Tibial nerve (tissue), 4 donors: ENCODE results near the gene KLHL26. TPM values are rescaled to one million over a fixed set of nuclear protein-coding genes. Genes with fewer than 3 reads are reported as not detected.
A peak's percentile ranks its signal among the peaks of the same experiment; 100 is the strongest.

Experiments
- DNase-seq, 2 donors: peaks; one replicate each; pipeline ENCODE4 v3.0.0-alpha.2; 2019; ENCODE audit warnings: low spot score in 2 of 2
- H3K27ac ChIP-seq, 4 donors: fragments of 200-600 bp; sonication (generic) in 3 of 4; one replicate each; pipeline ENCODE4 v1.5.1; 2017 to 2019; ENCODE audit warnings: mild to moderate bottlenecking in 1 of 4
- H3K27me3 ChIP-seq, 2 donors: fragments of 200-600 bp; sonication (generic) in 1 of 2; one replicate each; pipeline versions ENCODE4 v1.5.1 to v1.6.0; 2017 to 2019
- H3K36me3 ChIP-seq, 3 donors: fragments of 200-600 bp; sonication (generic); one replicate each; pipeline ENCODE4 v1.5.1; 2018 to 2019
- H3K4me1 ChIP-seq, 4 donors: fragments of 200-600 bp; sonication (generic) in 3 of 4; one replicate each; pipeline ENCODE4 v1.5.1; 2017 to 2019
- H3K4me3 ChIP-seq, 4 donors: fragments of 200-600 bp; sonication (generic) in 3 of 4; one replicate each; pipeline ENCODE4 v1.5.1; 2017 to 2019; ENCODE audit warnings: mild to moderate bottlenecking in 1 of 4, moderate library complexity in 1 of 4
- H3K9me3 ChIP-seq, 4 donors: fragments of 200-600 bp; sonication (generic) in 3 of 4; one replicate each; pipeline ENCODE4 v1.5.1; 2017 to 2019
- CTCF ChIP-seq, 5 experiments: fragments of 200-600 bp in 3 of 5; fragments of 450-650 bp in 2 of 5; sonication (generic) in 3 of 5; IDR thresholded peaks; one replicate each; pipeline ENCODE4 v1.5.1; 2016 to 2019; ENCODE audit warnings: antibody characterized with exemption in 5 of 5, mild to moderate bottlenecking in 3 of 5, moderate library complexity in 2 of 5
- EP300 ChIP-seq, 2 donors: sonication (generic); formaldehyde crosslinking; IDR thresholded peaks; one replicate each; pipeline ENCODE4 v1.6.1; 2017; ENCODE audit warnings: antibody characterized with exemption in 2 of 2, mild to moderate bottlenecking in 1 of 2
- POLR2A ChIP-seq, 2 donors: fragments of 450-650 bp; IDR thresholded peaks; one replicate each; pipeline ENCODE4 v1.6.1; 2017; ENCODE audit warnings: antibody characterized with exemption in 2 of 2, mild to moderate bottlenecking in 2 of 2, moderate library complexity in 2 of 2
- WGBS, 2 donors: methylation state at CpG; one replicate each; pipeline ENCODE4 v1.1.5; 2018; 5-methylcytosine and 5-hydroxymethylcytosine counted together
- total RNA-seq, 4 donors: library from RNA; depleted of rRNA; stranded (reverse); fragments of >200 nt; gene quantifications; one replicate each; pipeline ENCODE4 v1.1.0, GENCODE V29; 2016

The KLHL26 gene
- total RNA-seq, 4 donors from 2014 or later, result 12.9 to 38.4 (median 15.1) TPM

GRCh38 chr19:18658366-18658855 lies 21.6 kb downstream of the KLHL26 start:
- Histone ChIP-seq H3K4me1 (peaks cover 0 to 76% (median 56%) of the 10 kb centered on the region in 4 donors), H3K27me3 (no peaks in the 10 kb centered on the region), H3K36me3 (no peaks in the 10 kb centered on the region), H3K4me3 (no peak overlapping the region), H3K9me3 (no peaks in the 10 kb centered on the region), H3K27ac (peak overlapping the region; percentile 74 to 94 (median 86))
- no peak for DNase-seq
- 80 to 89% methylated on average over 4 of the region's 4 CpGs for WGBS, 2 donors
- TF ChIP-seq EP300 (IDR thresholded peaks at IDR 0.05) (no peak), CTCF (IDR thresholded peaks at IDR 0.05) (no peak)

- no peaks in the 10 kb centered on the region for H3K27me3 ChIP-seq
- DNase-seq, result peak in 1 of 2 donors; percentile 34
- no peaks in the 10 kb centered on the region for H3K9me3 ChIP-seq
- TF ChIP-seq POLR2A (IDR thresholded peaks at IDR 0.05), result no peak
- TF ChIP-seq CTCF (IDR thresholded peaks at IDR 0.05), result peak in 1 of 5 experiments; percentile 32
- TF ChIP-seq EP300 (IDR thresholded peaks at IDR 0.05), result peak in 1 of 2 donors; percentile 73
- peaks cover 0 to 7% (median 0%) of the 10 kb centered on the region in 3 donors for H3K36me3 ChIP-seq
- H3K27ac ChIP-seq, result peak overlapping the region; percentile 74 to 94 (median 86)
- peak overlapping the region in 2 of 4 donors; percentile 0 to 2 for H3K4me3 ChIP-seq
- H3K4me1 ChIP-seq, result peaks cover 0 to 86% (median 63%) of the 10 kb centered on the region in 4 donors
- 22 to 30% methylated on average over 27 to 30 of the region's 30 CpGs for WGBS, 2 donors
Measured at GRCh38 chr19:18659281-18660050, 22.6 kb downstream of the KLHL26 start.

- H3K9me3 ChIP-seq, result no peaks in the 10 kb centered on the region
- peak overlapping the region; percentile 74 to 94 (median 86) for H3K27ac ChIP-seq
- 42 to 71% methylated on average over 10 to 30 of the region's 37 CpGs for WGBS, 2 donors
- peak; percentile 49 to 58 for DNase-seq
- TF ChIP-seq EP300 (IDR thresholded peaks at IDR 0.05) (peak; percentile 31 to 83), POLR2A (IDR thresholded peaks at IDR 0.05) (no peak), CTCF (IDR thresholded peaks at IDR 0.05) (no peak)
- H3K4me1 ChIP-seq, result peaks cover 0 to 86% (median 64%) of the 10 kb centered on the region in 4 donors
- no peaks in the 10 kb centered on the region for H3K27me3 ChIP-seq
- peaks cover 0 to 14% (median 0%) of the 10 kb centered on the region in 3 donors for H3K36me3 ChIP-seq
- peak overlapping the region in 2 of 4 donors; percentile 2 to 18 for H3K4me3 ChIP-seq
Measured at GRCh38 chr19:18660051-18660910, 23.5 kb downstream of the KLHL26 start.

GRCh38 chr19:18660939-18661670 lies 24.3 kb downstream of the KLHL26 start:
- Histone ChIP-seq H3K9me3 (no peaks in the 10 kb centered on the region), H3K27ac (peak overlapping the region; percentile 74 to 94 (median 86)), H3K4me1 (peaks cover 0 to 81% (median 63%) of the 10 kb centered on the region in 4 donors), H3K4me3 (peak overlapping the region in 1 of 4 donors; percentile 2), H3K36me3 (peaks cover 0 to 22% (median 0%) of the 10 kb centered on the region in 3 donors), H3K27me3 (no peaks in the 10 kb centered on the region)
- WGBS, 2 donors, result 79 to 84% methylated on average over 7 to 10 of the region's 10 CpGs
- no peak for DNase-seq
- TF ChIP-seq POLR2A (IDR thresholded peaks at IDR 0.05) (no peak), CTCF (IDR thresholded peaks at IDR 0.05) (no peak), EP300 (IDR thresholded peaks at IDR 0.05) (no peak)
